Measurements from ENCODE around the gene TPX2. TPM values are rescaled to one million over a fixed set of nuclear protein-coding genes. Genes with fewer than 3 reads are reported as not detected.

The TPX2 gene
- total and polyA plus RNA-seq, 2 of the 8 experiments (the other 6 are each of a cell fraction or from before 2014, with no cell fraction given) = 43.6 to 125 TPM

- no peak for TF ChIP-seq MAFK (IDR thresholded peaks at IDR 0.05; ENCODE audit: low read depth, low read length)
- TF ChIP-seq BACH1 (IDR thresholded peaks at IDR 0.05; ENCODE audit: low read length) = no peak
- no peak; the same call in 1 of the 2 replicates for TF ChIP-seq GABPA (IDR thresholded peaks at IDR 0.05; ENCODE audit: borderline replicate concordance, insufficient read depth, low read length)
- peak; percentile 5 for TF ChIP-seq PHF8 (conservative IDR thresholded peaks at IDR 0.05; ENCODE audit: low read depth, low read length)
- peak; percentile 60 for TF ChIP-seq TAF7 (optimal IDR thresholded peaks at IDR 0.05; ENCODE audit: borderline replicate concordance, low read depth, low read length)
- TF ChIP-seq NANOG (IDR thresholded peaks at IDR 0.05; ENCODE audit: insufficient read depth, low read depth, low read length, poor library complexity, severe bottlenecking) = no peak
- peak; percentile 49 to 66 (median 59) for TF ChIP-seq CTCF (IDR thresholded peaks at IDR 0.05; ENCODE audit: control extremely low read depth in 1 of 3, insufficient read depth in 1 of 3, low read depth in 1 of 3, low read length in 3 of 3)
- peak; percentile 58 to 64; a peak in 2 of 3 replicates for TF ChIP-seq POLR2A (IDR thresholded peaks at IDR 0.05; ENCODE audit: control extremely low read depth in 1 of 2, low read depth in 2 of 2, low read length in 2 of 2)
- TF ChIP-seq SP1 (IDR thresholded peaks at IDR 0.05; ENCODE audit: low read depth, low read length) = peak; percentile 59; the same call in 1 of the 2 replicates
- no peak for TF ChIP-seq RFX5 (IDR thresholded peaks at IDR 0.05; ENCODE audit: borderline replicate concordance, low read depth, low read length)
- no peak for TF ChIP-seq CEBPB (IDR thresholded peaks at IDR 0.05; ENCODE audit: low read depth, low read length)
- TF ChIP-seq KDM4A (IDR thresholded peaks at IDR 0.05; ENCODE audit: low read depth, low read length, severe bottlenecking) = peak; percentile 31
- no peak for TF ChIP-seq KDM5A (IDR thresholded peaks at IDR 0.05; ENCODE audit: low read length)
- peak; percentile 77 for TF ChIP-seq TAF1 (IDR thresholded peaks at IDR 0.05; ENCODE audit: low read depth, low read length)
- TF ChIP-seq SIN3A (conservative IDR thresholded peaks at IDR 0.05 in 1 of 2, IDR thresholded peaks at IDR 0.05 in 1 of 2; ENCODE audit: low read depth in 1 of 2, low read length in 2 of 2) = peak; percentile 54 to 86; a peak in 2 of 4 replicates
- TF ChIP-seq ATF3 (IDR thresholded peaks at IDR 0.05; ENCODE audit: insufficient read depth, low read depth, low read length) = 0 out of 2 replicates have a peak, but pooled peaks have one; percentile 9
- peak; percentile 44 for TF ChIP-seq CTBP2 (IDR thresholded peaks at IDR 0.05; ENCODE audit: borderline replicate concordance, insufficient read depth, insufficient read length, low read length)
- peak; percentile 74; the same call in 1 of the 2 replicates for TF ChIP-seq POLR2AphosphoS5 (IDR thresholded peaks at IDR 0.05; ENCODE audit: low read depth, low read length)
- peak; percentile 34 for TF ChIP-seq TBP (IDR thresholded peaks at IDR 0.05; ENCODE audit: low read depth, low read length)
- no peak for TF ChIP-seq TCF12 (IDR thresholded peaks at IDR 0.05; ENCODE audit: low read depth, low read length)
Observed at GRCh38 chr20:31722257-31723068, 16.6 kb upstream of the TPX2 start, which contains the start of gene BCL2L1 (continued).
